ENCODE measurements around the gene NPAS3.

GRCh38 chr14:32940066-32940651 is 1.5 kb downstream of the NPAS3 start:
- TF ChIP-seq CTCF (IDR thresholded peaks at IDR 0.05 in 2 of 3, conservative IDR thresholded peaks at IDR 0.05 in 1 of 3; ENCODE audit: borderline replicate concordance in 1 of 3, insufficient read depth in 1 of 3, low read depth in 2 of 3, low read length in 2 of 3) (no peak), CEBPB (IDR thresholded peaks at IDR 0.05; ENCODE audit: low read depth) (no peak), POLR2AphosphoS5 (IDR thresholded peaks at IDR 0.05; ENCODE audit: low read depth, low read length) (no peak), SIN3A (IDR thresholded peaks at IDR 0.05; ENCODE audit: low read depth) (no peak), EZH2 (IDR thresholded peaks at IDR 0.05) (no peak), REST (IDR thresholded peaks at IDR 0.05; ENCODE audit: low read depth) (no peak), POLR2A (IDR thresholded peaks at IDR 0.05; ENCODE audit: borderline replicate concordance, extremely low read depth, insufficient read depth, insufficient read length) (no peak), ZNF274 (IDR thresholded peaks at IDR 0.05; ENCODE audit: low read depth, low read length) (no peak), SRF (IDR thresholded peaks at IDR 0.05; ENCODE audit: low read depth) (no peak)
